HPDE6-E6E7 (cell line): ENCODE measurements around the gene HNRNPC.
"Not testable (repeated sequence)": the region's sequence is repeated elsewhere in the genome, so short reads cannot be mapped to it uniquely, and the experiment has no call there.

ENCODE experiments used
- DNase-seq: peaks from one replicate; pipeline ENCODE4 v3.0.0; 2011; ENCODE audit warnings: missing footprints; ENCODE audit errors: extremely low spot score

The HNRNPC gene

DNA sequence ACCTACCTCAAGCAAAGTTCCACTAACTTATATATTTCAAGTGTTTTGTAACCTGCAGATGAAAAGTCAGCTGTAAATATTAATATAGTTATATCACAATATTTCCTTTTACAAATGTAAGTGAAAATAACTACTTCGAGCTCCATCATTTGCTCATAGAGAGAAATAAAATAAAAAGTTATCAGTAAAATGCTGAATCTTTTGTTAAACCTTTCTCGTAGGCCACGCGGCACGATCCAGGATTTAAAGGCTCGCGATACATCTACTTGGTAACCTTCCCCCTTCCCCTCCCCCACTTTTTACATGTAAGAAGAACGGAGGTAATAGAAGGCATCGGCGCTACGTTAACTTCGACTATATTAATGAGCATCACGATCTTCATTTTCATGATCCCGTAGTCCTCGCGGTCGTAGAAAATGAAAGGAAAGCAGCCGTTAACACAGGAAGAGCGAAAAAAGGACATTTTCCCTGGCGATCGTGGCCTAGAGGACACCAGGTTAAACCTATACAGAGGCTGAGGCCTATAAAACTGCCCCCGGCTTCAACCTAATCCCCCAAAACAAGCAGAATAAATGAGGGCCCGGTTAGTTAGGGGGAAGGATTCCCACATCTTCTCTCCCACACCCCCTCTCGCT, 508 bp downstream of the HNRNPC start:
- DNase-seq, result no peak

DNA sequence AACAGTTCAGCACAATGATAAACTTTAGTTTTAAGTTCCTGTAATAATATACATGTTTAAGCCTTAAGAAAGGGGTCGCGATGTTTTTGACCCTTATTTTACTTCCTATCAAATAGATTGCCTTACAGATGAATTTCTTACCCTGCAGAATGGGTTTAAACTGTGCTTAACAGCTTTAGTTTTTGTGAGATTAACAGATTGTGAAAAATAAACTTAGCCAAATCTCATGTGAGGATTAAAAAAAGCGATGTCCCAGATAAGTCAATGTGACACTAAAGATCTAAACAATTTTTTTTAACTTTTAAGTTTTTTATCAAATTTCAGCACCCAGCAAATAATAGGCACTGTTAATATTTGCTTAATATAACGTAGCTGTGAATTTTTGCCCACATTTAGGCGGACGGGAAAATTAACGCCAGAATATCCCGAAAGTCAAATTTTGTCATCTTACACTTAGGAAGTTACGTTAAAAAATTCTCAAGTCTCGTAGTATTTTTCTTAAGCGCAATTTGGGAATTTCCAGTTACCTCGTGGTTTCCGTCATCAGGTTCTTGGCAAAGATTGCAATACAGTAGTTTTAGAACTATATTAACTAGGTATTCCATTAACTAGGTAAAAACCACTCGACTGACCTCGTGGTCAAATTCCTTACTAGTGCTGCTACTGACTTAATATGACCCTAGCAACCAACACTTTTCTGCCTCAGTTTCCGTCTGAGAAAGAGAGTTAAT, 1.2 kb downstream of the HNRNPC start:
- no peak for DNase-seq

DNA sequence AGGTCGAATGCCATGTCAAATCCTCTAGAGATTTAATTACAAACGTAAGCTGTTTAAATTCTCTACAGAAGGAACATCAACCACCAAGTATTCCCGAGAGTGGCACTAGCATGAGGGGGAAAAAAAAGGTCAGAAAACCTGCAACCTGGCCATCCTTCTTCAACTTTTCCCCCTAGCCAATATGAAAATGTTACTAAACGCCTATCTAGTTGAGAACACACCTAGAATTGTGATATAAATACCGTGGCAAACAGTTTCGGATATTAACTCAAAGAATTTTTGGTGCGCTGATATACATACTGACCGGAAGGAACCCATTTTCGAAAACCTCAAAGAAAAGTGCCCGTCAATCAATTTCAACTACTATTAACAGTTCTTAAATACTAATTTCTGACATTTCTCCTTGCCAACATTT, 1.8 kb downstream of the HNRNPC start:
- DNase-seq, result no peak

DNA sequence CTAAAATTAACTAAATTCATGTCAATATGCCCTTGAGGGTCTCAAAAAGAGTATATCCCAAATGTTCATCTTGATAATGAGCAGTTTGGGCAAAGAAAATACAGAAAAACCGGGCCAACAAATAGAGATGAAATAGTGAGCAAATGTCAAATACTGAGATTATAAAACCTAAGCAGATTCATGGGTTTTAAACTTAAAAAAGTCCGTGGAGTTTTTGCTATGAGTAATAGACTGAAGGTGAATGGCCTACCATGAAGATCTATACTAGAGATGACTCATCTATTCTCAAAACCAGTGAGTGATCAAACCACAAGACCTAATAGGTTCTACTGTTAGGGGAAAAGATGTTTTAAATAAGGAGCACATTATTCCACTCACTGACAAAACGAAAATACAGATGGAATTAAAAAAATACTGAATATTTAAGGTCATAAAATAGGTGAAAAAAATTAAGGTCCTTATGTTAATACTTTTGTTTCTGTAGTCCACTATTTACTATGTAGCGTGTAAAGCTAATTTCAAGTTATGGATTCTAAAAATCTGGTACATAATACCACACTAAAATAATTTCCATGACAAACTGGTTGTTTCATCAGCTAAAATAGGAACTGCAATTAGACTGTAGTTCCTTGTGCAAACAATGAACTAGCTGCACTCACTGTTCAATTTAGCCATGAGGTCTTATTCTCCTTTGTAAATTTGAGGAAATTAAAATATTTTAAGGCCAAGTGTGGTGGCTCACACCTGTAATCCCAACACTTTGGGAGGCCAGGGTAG, 5.0 kb downstream of the HNRNPC start:
- DNase-seq, result peak; percentile 51

DNA sequence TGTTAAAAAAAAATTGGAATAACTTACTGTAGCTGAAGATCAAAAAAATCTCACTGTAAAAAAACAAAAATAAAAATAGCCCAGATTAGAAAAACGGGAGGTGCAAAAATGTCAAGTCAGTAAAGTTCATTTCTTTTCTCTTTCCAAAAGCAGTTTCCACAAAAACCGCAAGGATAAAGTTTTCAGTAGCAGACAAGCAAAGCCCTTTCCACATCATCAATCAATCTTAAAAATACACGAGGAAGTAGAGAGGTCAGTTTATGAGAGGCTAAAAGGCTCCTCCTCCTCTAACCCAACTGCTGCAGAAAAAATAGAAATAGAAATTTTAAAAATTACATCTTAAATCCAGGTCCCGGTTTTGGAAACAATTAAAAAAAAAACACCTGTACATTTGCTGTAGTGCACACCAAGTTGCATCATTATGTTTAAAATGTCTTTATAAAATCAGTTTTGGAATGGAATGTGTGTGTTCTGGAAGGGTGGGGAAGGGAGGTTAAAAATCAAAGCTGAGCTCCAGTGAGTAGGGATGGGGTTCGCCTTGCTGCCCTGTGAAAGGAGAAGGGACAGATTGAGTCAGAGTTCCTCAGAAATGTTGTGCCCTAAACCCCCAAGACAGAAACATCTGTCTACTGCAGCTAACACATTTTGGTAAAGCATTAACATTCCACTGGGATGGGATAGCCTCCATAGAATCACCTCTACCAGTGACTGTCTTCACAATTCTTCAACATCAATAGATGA, 5.8 kb downstream of the HNRNPC start:
- no peak for DNase-seq

DNA sequence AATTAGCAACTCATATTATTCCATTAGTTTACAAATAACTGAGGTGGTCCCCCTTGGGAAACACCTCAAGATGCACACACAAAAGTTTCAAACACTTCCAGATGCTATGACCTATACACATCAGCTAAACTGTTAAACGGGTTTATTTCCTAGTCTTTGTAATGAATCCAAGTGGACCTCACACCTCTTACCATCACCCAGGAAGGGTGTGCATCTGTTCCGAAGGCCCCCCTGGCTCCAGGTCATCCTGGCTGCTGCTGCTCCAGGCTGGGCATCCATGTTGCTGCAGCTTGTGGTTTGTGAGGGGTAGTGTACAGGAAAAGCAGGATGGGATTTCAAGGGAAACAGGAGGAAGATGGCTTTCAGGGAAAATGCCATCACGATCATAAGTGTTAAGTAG, 6.8 kb downstream of the HNRNPC start:
- DNase-seq, result no peak

DNA sequence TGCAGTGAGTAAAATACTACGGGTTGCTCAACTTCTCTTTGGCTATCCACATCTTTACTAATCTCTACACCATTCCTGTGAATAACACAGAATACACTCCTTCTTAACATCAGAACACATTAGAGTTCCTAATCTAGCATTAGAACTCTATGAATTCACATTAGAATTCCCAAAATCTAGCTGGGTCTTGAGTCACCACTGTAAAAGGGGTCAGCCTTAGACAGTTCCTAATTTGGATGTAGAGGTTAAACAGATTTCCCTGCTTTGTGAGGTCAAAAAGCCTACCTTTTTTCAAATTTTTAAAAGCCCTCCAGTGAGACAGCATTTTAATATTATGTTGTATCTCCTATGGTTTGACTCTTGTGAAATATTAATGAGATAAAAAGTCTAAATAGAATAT, 7.4 kb downstream of the HNRNPC start:
- no peak for DNase-seq

DNA sequence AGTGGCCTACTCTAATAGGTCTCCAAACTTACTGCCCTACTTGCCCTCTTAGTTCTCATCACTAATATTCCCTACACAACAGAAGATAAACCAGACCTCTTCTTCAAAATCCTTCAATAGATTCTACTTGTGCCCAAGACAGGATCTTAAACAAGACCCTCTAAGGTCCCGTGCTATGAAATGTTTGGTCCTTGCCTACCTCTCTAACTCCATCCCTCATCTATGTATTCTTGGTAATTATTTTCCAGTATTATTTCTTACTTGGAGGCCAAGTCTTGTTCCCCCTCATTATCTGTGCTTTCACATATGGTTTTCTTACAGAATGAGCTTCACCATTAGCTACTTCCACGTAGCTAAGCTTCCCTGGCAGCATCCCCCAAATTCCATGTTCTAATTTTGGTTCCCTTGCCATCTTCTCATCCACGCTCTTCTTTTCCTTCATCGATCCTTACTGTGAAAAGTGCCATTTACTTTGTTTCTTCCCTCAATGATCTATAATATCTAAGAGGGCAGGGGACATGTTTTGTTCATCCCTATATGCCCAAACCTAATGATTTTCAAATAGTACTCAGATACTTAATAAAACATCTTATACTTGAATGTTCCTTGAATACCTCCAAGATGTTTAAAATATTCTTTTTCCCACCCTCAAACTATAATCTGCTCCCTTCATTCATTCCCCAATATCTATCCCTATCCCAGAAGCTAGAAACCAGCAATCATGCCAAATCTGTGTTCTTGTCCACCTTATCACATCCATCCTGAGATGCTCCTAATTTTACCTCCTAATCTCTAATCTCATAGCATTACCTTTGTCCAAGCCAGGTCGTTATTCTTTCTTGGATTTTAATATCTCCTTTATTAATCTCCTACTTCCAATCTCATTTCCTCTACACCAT, 10.1 kb downstream of the HNRNPC start:
- DNase-seq, result no peak

DNA sequence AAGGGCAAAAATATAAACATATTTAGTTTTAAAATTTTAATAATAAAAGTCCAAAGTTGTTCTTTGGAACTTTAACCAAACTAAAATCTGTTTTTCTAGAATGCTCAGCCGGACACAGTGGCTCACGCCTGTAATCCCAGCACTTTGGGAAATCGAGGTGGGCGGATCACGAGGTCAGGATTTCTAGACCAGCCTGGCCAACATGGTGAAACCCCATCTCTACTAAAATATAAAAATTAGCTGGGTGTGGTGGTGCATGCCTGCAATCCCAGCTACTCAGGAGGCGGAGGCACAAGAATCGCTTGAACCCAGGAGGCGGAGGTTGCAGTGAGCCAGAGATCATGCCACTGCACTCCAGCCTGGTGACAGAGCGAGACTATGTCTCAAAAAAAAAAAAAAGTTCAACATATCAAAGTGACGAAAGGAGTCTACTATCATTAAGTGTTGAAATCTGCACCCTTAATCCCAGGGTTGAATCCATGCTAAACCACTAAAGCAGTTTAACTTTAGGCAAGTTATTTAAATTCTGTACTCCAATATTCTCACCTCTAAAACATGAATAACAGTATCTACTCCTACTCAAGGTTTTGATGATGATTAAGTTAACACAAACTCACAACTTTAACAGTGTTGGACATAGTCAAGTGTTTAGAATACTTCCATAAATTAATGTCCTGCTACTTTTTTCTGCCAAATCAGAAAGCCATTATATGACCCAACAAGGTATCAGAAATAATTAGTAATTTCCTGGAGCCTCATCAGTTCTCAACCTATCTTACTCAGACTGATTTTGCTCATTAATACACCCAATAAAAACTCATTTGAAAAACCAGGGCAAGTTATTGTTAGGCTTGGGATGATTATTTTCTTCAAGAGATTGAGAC, 11.0 kb downstream of the HNRNPC start:
- DNase-seq, result no peak

DNA sequence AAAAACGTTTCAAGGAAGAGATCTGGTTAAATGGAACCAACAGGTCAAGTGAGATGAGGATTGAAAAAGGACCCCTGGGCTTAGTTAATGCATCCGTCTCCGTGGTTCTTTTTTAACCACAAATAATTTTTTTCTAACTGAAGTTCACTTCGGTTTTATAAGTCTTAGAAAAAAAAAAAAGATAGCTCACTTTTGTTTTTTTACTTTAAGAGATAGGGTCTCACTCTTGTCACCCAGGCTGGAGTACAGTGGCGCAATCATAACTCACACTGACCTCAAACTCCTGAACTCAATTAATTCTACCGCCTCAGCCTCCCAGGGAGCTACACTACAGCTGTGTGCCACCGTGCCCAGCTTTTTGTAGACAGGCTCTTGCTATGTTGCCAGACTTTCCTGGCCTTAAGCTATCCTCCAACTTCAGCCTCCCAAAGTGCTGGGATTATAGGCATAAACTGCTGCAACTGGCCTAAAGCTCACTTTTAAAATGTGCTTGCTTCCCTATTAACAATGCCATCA, 11.8 kb downstream of the HNRNPC start:
- DNase-seq, result no peak

DNA sequence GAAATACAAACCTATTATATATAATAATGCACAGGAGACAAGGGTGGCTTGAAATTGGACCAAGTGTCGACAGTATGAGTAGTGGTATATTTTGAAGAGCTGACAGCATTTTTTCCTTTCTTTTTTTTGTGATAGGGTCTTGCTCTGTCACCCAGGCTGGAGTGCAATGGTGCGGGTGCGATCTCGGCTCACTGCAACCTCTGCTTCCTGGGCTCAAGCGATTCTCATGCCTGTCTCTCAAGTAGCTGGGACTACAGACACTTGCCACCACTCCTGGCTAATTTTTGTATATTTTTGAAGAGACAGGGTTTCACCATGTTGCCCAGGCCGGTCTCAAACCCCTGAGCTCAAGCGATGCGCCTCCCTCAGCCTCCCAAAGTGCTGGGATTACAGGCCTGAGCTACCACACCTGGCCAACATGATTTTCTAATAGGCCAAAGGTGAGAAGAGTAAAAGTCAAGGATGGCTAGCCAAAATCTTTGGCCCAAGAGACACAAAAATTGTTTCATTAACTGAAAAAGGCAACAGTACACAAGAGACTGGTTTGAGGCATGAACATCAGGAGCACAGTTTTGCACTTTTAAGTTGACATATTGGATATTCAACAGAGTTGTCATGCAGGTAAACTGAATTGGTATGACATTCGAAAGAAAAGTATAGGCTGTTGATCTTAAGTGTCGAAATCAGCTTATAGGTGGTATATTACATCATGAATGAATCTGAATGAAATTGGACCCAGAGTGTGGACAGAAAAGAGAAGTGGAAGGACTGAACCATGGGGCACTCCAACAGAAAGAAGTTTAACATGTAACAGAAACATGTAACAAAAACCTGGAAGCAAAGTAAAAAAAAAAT, 12.5 kb downstream of the HNRNPC start:
- no peak for DNase-seq

DNA sequence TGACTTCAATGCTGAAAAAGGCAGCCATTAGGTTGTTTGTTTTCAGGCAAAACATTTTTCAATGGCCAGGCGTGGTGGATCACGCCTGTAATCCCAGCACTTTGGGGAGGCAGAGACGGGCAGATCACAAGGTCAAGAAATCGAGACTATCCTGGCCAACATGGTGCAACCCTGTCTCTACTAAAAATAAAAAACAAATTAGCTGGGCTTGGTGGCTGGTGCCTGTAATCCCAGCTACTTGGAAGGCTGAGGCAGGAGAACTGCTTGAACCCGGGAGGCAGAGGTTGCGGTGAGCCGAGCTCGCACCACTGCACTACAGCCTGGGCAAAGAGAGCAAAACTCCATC, 13.2 kb downstream of the HNRNPC start:
- DNase-seq, result not testable (repeated sequence)

DNA sequence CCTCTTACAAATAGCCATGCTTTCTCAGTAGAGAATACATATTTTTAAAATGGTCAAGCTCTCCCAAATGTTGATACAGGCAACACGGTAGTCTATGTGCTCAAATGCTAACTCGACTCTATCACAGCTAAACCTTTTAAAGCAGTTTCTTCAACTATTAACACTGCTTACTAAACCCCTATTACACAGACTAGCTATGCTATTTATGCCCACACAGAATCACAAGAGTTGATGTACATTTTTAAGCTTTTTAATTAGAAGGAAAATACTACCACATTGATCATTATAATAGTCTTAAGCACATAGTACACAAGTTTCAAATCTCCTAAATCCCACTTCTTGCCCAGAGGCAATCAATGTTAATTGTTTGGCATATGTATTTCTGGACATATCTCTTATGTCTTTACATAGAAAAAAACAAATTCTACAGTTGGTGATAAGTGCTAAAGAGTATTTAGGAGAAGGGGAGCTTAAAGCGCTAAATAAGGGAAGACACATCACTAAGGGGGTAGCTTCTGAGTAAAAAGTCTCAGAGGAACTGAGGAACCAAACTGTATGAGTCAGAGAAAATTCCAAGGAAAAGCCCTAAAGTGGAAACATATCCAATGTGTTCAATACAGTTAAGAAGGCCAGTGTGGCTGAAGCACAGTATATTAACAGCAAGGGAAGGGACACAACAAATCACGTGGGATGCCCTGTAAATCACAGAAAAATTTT, 13.7 kb downstream of the HNRNPC start:
- DNase-seq, result no peak

DNA sequence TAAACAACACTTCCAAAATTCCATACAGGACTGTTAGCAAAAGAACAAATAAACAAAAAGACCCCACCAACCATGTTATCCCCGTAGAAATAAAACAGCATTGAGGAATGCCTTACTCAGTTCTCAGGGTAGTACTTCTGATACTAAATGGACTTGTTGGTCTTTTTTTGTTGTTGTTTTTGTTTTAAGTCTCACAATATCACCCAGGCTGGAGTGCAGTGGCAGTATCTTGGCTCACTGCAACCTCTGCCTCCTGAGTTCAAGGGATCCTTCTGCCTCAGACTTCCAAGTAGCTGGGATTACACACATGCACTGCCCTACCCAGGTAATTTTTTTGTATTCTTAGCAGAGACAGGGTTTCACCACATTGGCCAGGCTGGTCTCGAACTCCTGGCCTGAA, 17.1 kb downstream of the HNRNPC start:
- DNase-seq, result no peak

DNA sequence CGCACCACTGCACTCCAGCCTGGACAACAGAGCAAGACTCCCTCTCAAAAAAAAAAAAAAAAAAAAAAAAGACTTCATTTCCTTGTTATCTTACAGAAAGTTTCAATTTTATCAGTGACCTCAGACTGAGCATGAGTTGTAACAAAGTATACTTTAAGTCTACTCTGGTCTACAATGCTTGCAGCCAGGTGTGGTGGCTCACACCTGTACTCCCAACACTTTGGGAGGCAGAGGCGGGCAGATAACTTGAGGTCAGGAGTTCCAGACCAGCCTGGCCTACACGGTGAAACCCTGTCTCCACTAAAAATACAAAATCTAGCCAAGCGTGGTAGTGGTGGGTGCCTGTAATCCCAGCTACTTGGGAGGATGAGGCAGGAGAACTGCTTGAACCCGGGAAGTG, 18.0 kb downstream of the HNRNPC start:
- DNase-seq, result no peak

DNA sequence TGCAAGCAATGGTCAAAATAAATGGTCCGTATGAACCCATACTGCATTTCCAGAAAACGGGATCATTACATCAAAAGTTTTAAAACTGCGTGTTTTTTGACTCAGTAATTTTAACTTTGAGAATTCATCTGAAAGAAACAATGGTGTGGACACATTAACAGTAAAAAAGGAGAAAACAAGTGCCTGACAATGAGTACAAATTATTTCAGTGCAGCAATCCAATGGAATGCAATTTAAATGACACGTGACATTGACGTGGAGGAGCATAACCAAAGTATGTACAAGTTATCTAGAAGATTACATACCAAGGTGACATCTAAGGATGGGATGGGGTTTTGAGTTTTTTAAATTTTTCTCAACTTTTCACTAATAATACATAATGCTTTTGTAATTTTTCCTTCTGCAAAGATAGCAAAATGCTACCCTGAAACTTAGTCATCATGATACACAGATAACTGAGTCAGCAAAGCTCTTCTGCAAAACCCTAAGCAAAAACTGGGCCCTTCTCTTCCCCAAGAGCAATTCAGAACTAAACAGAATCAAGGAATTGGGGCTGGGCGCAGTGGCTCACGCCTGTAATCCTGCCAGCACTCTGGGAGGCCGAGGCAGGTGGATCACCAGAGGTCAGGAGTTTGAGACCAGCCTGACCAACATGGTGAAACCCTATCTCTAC, 20.4 kb downstream of the HNRNPC start:
- no peak for DNase-seq

DNA sequence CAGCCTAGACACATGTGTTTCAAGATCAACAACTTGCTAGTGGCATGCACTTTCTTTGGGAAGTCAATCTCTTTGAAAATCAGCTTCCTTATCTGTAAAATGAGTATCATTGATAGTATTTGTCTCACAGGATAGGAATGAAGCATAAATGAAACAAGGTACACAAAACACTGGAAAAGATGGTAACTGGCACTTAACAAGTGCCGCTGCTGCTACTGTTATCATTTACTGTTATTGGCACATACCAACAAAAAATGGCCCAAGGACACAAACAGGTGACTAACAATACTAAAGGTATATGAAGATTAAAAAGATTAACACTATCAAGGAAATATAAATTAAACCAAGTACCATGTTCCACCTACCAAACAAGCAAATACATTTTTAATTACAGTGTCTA, 20.9 kb downstream of the HNRNPC start:
- DNase-seq, result no peak

DNA sequence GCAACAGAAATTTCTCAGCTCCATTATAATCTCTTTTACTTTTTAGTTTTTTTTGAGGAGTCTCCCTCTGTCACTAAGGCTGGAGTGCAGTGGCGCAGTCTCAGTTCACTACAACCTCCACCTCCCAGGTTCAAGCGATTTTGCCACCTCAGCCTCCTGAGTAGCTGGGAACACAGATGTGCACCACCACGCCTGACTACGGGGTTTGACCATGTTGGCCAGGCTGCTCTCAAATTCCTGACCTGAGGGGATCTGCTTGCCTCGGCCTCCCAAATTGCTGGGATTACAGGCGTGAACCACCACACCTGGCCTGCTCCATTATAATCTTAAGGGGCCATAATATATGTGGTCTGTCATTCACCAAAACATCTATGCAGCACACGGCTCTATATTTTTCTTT, 23.4 kb downstream of the HNRNPC start:
- DNase-seq, result no peak
